ENCODE results near the gene USP10. TPM values are rescaled to one million over a fixed set of nuclear protein-coding genes. Genes with fewer than 3 reads are reported as not detected.

The USP10 gene
- total RNA-seq, 4 donors from 2014 or later = 49.1 to 70.2 (median 60.0) TPM

- peaks cover 0 to 94% of the 10 kb centered on the region in 2 donors for H3K36me3 ChIP-seq
- TF ChIP-seq POLR2AphosphoS5 (IDR thresholded peaks at IDR 0.05) (no peak), EP300 (IDR thresholded peaks at IDR 0.05) (no peak), POLR2A (IDR thresholded peaks at IDR 0.05) (no peak)
- TF ChIP-seq, protein P1, sequence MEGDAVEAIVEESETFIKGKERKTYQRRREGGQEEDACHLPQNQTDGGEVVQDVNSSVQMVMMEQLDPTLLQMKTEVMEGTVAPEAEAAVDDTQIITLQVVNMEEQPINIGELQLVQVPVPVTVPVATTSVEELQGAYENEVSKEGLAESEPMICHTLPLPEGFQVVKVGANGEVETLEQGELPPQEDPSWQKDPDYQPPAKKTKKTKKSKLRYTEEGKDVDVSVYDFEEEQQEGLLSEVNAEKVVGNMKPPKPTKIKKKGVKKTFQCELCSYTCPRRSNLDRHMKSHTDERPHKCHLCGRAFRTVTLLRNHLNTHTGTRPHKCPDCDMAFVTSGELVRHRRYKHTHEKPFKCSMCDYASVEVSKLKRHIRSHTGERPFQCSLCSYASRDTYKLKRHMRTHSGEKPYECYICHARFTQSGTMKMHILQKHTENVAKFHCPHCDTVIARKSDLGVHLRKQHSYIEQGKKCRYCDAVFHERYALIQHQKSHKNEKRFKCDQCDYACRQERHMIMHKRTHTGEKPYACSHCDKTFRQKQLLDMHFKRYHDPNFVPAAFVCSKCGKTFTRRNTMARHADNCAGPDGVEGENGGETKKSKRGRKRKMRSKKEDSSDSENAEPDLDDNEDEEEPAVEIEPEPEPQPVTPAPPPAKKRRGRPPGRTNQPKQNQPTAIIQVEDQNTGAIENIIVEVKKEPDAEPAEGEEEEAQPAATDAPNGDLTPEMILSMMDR (IDR thresholded peaks at IDR 0.05) = no peak
Measured at GRCh38 chr16:84769416-84769815, 69.6 kb downstream of the USP10 start.

DNA sequence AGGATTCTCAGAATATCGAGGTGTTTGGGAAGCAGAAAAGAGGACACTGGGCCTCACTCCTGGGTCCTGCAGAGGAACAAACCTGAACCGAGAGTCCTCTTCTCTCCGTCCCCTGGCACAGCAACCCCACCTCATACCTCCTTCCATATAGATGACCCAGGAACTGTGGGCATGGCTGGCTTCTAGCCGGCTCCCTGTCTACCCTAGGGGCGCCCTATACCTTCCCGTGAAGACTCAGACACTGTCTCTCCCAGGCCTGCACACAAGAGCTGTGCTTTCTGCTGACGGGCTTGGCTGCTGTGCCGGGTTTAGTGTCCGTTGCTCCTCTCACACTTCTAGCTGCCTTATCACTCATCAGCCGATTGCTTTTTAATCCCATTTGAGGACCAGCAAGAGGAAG is 73.5 kb downstream of the USP10 start:
- H3K4me3 ChIP-seq = no peak overlapping the region
- WGBS, 2 donors (ENCODE audit: low coverage in 1 of 2) = 86 to 100% methylated on average over 3 to 10 of the region's 10 CpGs
- no peak for ATAC-seq
- peak overlapping the region in 3 of 4 donors; percentile 10 to 43 (median 22) for H3K27ac ChIP-seq
- H3K9me3 ChIP-seq = no peaks in the 10 kb centered on the region
- TF ChIP-seq POLR2AphosphoS5 (IDR thresholded peaks at IDR 0.05) = no peak
- TF ChIP-seq, protein P1 (IDR thresholded peaks at IDR 0.05) = no peak
- no peak for TF ChIP-seq EP300 (IDR thresholded peaks at IDR 0.05)
- no peak for TF ChIP-seq POLR2A (IDR thresholded peaks at IDR 0.05)
- no peaks in the 10 kb centered on the region for H3K27me3 ChIP-seq
- peaks cover 0 to 6% (median 0%) of the 10 kb centered on the region in 3 donors for H3K4me1 ChIP-seq
- H3K36me3 ChIP-seq = peaks cover 0 to 97% of the 10 kb centered on the region in 2 donors

More at GRCh38 chr16:84769416-84769815, 69.6 kb downstream of the USP10 start:
- H3K9me3 ChIP-seq = no peaks in the 10 kb centered on the region
- no peak overlapping the region for H3K4me3 ChIP-seq
- ATAC-seq = no peak
- H3K27ac ChIP-seq = no peak overlapping the region
- WGBS, 2 donors (ENCODE audit: low coverage in 1 of 2) = 88% methylated on average over 3 of the region's 3 CpGs; no CpG with 5 or more reads in 1 of the 2 donors
- no peaks in the 10 kb centered on the region for H3K27me3 ChIP-seq
- peaks cover 0 to 8% (median 0%) of the 10 kb centered on the region in 3 donors for H3K4me1 ChIP-seq

DNA sequence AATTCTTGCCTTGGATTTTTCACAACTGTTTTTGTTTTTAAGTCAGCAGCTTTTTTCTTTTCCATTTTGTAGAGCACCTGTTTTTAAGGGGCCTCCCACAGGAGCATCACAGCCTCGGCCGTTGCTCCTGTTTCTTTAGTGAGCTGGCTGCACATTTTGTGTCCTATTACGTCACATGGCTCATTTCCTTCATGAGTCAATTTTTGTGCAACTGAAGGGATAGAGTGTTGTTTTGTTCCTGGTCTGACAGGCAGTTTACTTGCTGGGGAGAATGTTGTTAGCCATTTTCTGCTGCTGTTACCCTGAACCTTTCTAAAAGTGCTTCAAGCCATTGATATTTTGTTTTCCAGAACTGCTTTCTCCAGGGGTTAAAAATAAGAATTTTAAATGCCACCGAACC is 75.0 kb downstream of the USP10 start:
- Histone ChIP-seq H3K9me3 (no peaks in the 10 kb centered on the region), H3K27ac (peak overlapping the region in 3 of 4 donors; percentile 52 to 58 (median 55)), H3K4me3 (no peak overlapping the region), H3K4me1 (peaks cover 0 to 6% (median 0%) of the 10 kb centered on the region in 3 donors), H3K27me3 (no peaks in the 10 kb centered on the region), H3K36me3 (peaks cover 0 to 97% of the 10 kb centered on the region in 2 donors)
- 45 to 60% methylated on average over 2 to 4 of the region's 4 CpGs for WGBS, 2 donors (ENCODE audit: low coverage in 1 of 2)
- peak; percentile 72 for TF ChIP-seq POLR2AphosphoS5 (IDR thresholded peaks at IDR 0.05)
- no peak for TF ChIP-seq EP300 (IDR thresholded peaks at IDR 0.05)
- TF ChIP-seq, protein P1 (IDR thresholded peaks at IDR 0.05) = no peak
- peak; percentile 91 for ATAC-seq

GRCh38 chr16:84775262-84775810 is 75.5 kb downstream of the USP10 start:
- no peaks in the 10 kb centered on the region for H3K27me3 ChIP-seq
- TF ChIP-seq, protein P1 (IDR thresholded peaks at IDR 0.05) = no peak
- TF ChIP-seq EP300 (IDR thresholded peaks at IDR 0.05) (no peak), POLR2A (IDR thresholded peaks at IDR 0.05) (no peak), POLR2AphosphoS5 (IDR thresholded peaks at IDR 0.05) (no peak)
- no peak for ATAC-seq
- WGBS, 2 donors (ENCODE audit: low coverage in 1 of 2) = 86 to 90% methylated on average over 8 to 14 of the region's 14 CpGs
- H3K27ac ChIP-seq = peak overlapping the region; percentile 21 to 58 (median 54)
- H3K9me3 ChIP-seq = no peaks in the 10 kb centered on the region
- H3K4me3 ChIP-seq = peak overlapping the region in 1 of 2 donors; percentile 19
- peaks cover 0 to 98% of the 10 kb centered on the region in 2 donors for H3K36me3 ChIP-seq
- H3K4me1 ChIP-seq = peaks cover 0 to 6% (median 0%) of the 10 kb centered on the region in 3 donors

- 100% methylated on average over 2 of the region's 5 CpGs; no CpG with 5 or more reads in 1 of the 2 donors for WGBS, 2 donors (ENCODE audit: low coverage in 1 of 2)
- peaks cover 0 to 82% of the 10 kb centered on the region in 2 donors for H3K36me3 ChIP-seq
Measured at GRCh38 chr16:84777435-84777834, 77.6 kb downstream of the USP10 start.

More at GRCh38 chr16:84777435-84777834, 77.6 kb downstream of the USP10 start:
- no peak overlapping the region for H3K27ac ChIP-seq
- H3K4me3 ChIP-seq = no peak overlapping the region
- no peak for ATAC-seq
- no peaks in the 10 kb centered on the region for H3K9me3 ChIP-seq
- H3K27me3 ChIP-seq = no peaks in the 10 kb centered on the region
- TF ChIP-seq POLR2AphosphoS5 (IDR thresholded peaks at IDR 0.05) (no peak), POLR2A (IDR thresholded peaks at IDR 0.05) (no peak), EP300 (IDR thresholded peaks at IDR 0.05) (no peak)
- TF ChIP-seq, protein P1 (IDR thresholded peaks at IDR 0.05) = no peak
- H3K4me1 ChIP-seq = peaks cover 0 to 6% (median 0%) of the 10 kb centered on the region in 3 donors
